Umbilical cord (tissue), 2 donors: Measurements from ENCODE around the gene PLCH2. TPM values are rescaled to one million over a fixed set of nuclear protein-coding genes. Genes with fewer than 3 reads are reported as not detected.
"Not testable (repeated sequence)": the region's sequence is repeated elsewhere in the genome, so short reads cannot be mapped to it uniquely, and the experiment has no call there.

Experiments used
- DNase-seq: peaks from one replicate; pipeline ENCODE4 v3.0.0-alpha.2; 2015; ENCODE audit warnings: low spot score
- total RNA-seq: library from RNA; depleted of rRNA; stranded (reverse); fragments of >200 nt; gene quantifications from one replicate; pipeline ENCODE4 v1.2.3, GENCODE V29; 2014; ENCODE audit warnings: low replicate concordance; ENCODE audit not compliant: insufficient read depth

The PLCH2 gene
- total RNA-seq, 1 donor from 2014 or later, result 11.1 TPM

- DNase-seq, result peak; percentile 46
Measured at GRCh38 chr1:2544875-2545640, 69.0 kb downstream of the PLCH2 start.

GRCh38 chr1:2545754-2546514, 69.8 kb downstream of the PLCH2 start:
- DNase-seq, result peak; percentile 70

- peak; percentile 89 for DNase-seq
Measured at GRCh38 chr1:2546515-2547209, 70.6 kb downstream of the PLCH2 start.

GRCh38 chr1:2547210-2548067, 71.3 kb downstream of the PLCH2 start:
- DNase-seq, result no peak

GRCh38 chr1:2548068-2548589, 72.0 kb downstream of the PLCH2 start:
- peak; percentile 78 for DNase-seq

DNA sequence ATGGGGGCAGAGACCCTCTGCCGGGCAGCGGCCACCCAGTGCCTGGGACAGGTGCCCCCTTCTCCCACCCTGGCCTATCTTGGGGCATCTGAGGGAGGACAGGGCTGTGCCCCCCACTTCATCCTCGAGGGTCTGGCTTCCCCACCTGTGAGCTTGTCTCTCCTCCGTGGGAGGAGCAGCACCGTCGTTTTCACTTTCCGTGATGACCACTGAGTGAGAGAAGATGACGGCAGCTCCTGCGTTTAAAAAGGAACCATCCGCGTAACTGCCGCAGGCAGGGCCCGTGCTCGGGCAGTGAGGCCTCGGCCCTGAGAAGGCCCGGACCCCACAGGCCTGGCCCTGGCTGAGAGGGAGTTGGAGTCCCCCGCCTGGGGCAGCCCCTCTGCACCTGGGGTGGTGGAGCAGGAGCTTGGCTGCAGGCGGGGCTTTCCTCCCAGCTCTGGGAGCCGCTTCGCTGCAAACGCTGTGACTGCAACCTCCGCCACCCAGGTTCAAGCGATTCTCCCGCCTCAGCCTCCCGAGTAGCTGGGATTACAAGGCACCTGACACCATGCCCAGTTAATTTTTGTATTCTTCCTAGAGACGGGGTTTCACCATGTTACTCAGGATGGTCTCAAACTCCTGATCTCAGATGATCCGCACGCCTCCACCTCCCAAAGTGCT, 73.4 kb downstream of the PLCH2 start:
- DNase-seq, result not testable (repeated sequence)

DNA sequence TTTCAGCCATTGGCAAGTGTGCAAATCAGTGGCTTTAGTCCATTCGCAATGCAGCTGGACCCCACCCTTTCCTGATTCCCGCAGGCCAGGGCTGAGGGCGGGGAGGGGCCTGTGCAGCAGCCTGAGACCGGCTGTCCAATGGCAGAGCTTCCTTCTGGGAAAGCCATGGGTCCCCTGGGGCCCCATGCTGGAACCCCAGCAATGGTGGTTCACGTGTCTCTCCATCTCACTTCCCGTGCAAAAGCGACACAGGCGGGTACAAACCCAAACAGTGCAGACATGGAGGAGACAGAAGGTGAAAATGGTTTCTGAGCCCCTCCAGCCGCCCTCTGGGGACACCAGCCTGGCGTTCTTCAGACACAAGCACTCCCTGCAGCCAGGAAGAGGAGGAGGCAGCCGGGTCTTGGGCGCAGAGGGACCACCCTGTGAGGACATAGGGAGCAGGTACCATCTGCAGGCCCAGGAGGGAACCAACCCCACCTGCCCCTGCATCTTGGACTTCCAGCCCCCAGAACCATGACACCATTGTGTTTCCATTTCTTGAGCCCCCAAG, 74.3 kb downstream of the PLCH2 start:
- DNase-seq, result not testable (repeated sequence)

GRCh38 chr1:2551544-2551943, 75.5 kb downstream of the PLCH2 start:
- DNase-seq, result not testable (repeated sequence)

DNA sequence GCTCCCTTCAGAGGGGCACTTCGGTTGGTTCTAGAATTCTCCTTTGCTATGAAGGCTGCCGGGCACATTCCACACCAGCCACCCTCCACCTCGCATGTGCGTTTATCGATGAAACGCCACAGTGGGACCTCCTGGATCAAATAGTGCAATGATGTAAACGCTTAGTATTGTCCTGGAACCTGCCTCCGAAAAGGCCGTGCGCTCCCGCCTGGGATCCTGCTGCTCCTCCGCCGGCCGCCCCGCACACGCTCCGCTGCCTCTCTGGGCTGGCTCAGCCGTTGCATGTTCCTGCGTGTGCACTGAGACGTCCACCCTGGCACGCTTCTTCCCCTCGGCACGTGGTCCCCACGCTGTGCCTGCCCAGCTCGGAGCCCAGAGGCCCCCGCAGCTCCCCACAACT, 76.1 kb downstream of the PLCH2 start:
- DNase-seq, result no peak

- not testable (repeated sequence) for DNase-seq
Measured at GRCh38 chr1:2553076-2553475, 77.0 kb downstream of the PLCH2 start.

GRCh38 chr1:2553871-2554620, 78.0 kb downstream of the PLCH2 start:
- no peak for DNase-seq

DNA sequence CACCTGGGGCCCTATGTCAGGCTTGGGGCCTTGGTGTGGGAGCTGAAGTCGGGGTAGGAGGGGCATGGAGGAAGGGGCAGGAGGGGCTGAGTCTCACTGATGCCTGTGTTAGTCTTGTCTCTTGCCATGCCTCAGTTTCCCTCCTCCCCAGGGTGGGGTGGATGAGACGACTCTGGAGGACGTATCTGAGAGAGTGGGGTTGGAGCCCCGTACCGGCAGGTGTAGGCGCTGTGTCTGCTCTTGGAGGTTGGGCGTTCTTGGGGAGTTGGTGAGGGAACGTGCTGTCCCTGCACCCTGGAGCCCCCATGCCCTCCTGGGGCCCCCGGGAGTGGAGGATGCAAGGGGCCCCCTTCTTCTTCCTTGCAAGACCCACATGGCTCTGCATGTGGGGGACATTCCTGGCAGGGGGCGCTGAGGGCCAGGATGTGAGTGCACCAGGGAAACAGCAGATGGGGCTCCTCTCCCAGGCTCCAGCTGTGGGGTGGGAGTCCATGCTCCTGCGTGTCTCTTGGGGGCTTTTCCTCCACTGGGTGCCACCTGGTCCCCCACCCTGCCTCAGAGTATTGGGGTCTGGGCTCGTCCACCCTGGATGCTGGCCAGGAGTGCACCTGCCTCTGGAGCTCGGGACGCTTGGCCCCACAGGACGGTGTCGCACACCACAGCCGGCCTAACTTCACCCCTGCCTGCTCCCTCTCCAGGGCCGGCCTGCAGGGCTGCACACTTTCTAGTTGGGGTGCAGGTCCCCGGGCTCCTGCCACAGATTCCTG, 78.7 kb downstream of the PLCH2 start:
- DNase-seq, result no peak

Other genes starting within 250 kb of the PLCH2 start
- gene SKI, start 248.0 kb upstream of the PLCH2 start, total RNA-seq, result 29.6 TPM
- 8.4 TPM for gene MORN1, start 84.7 kb upstream of the PLCH2 start, total RNA-seq
- gene RER1, start 84.4 kb upstream of the PLCH2 start, total RNA-seq, result 71.3 TPM
- 22.6 TPM for gene PEX10, start 63.7 kb upstream of the PLCH2 start, total RNA-seq
- gene PANK4, start 50.3 kb downstream of the PLCH2 start, total RNA-seq, result 14.7 TPM
- gene HES5, start 54.0 kb downstream of the PLCH2 start, total RNA-seq, result not detected
- 20.2 TPM for gene TNFRSF14, start 80.1 kb downstream of the PLCH2 start, total RNA-seq
- 1.4 TPM for gene PRXL2B, start 110.5 kb downstream of the PLCH2 start, total RNA-seq
- not detected for gene MMEL1, start 156.7 kb downstream of the PLCH2 start, total RNA-seq